KBM-7 (cell line): Measurements from ENCODE around the gene NDRG2.

Experiments
- DNase-seq: peaks from one replicate; pipeline ENCODE4 v3.0.0-alpha.2; 2015
- in situ Hi-C: fragments of 300-500 bp; cut with MboI; formaldehyde crosslinking; loops from 2 replicates; pipeline ENCODE4 v1.14.3; 2020; ENCODE audit warnings: low sequenced_read_pairs, low pct_unique_long_range_greater_than_20kb, mixed read lengths

Gene NDRG2

GRCh38 chr14:21024585-21025370 lies at the start of gene NDRG2:
Gene NDRG2, minus strand, starts transcription at chr14:21025061. Its CDS starts 1,746 bp downstream, at chr14:21023315.
- DNase-seq = peak; percentile 62
- in situ Hi-C loops = no loop called here

- in situ Hi-C loops = no loop called here
Measured at GRCh38 chr14:21073921-21074320, 49.1 kb upstream of the NDRG2 start.

GRCh38 chr14:21072781-21073339 lies 48.0 kb upstream of the NDRG2 start:
- in situ Hi-C loops = no loop called here
- no peak for DNase-seq

More at GRCh38 chr14:21073921-21074320, 49.1 kb upstream of the NDRG2 start:
- no peak for DNase-seq

GRCh38 chr14:21072031-21072473 lies 47.2 kb upstream of the NDRG2 start:
- in situ Hi-C loops = no loop called here
- peak; percentile 90 for DNase-seq

GRCh38 chr14:21071225-21072030 lies 46.6 kb upstream of the NDRG2 start:
- peak; percentile 94 for DNase-seq
- in situ Hi-C loops = no loop called here

GRCh38 chr14:21070610-21071224 lies 45.9 kb upstream of the NDRG2 start:
- DNase-seq = peak; percentile 43

GRCh38 chr14:21070083-21070609 lies 45.3 kb upstream of the NDRG2 start, which contains the start of gene ARHGEF40:
Gene ARHGEF40, plus strand, starts transcription at chr14:21070304. Its CDS starts 93 bp downstream, at chr14:21070397.
- DNase-seq = no peak
- in situ Hi-C loops = no loop called here

More at GRCh38 chr14:21070610-21071224, 45.9 kb upstream of the NDRG2 start:
- in situ Hi-C loops = no loop called here

GRCh38 chr14:21069388-21070082 lies 44.7 kb upstream of the NDRG2 start:
- in situ Hi-C loops = no loop called here
- no peak for DNase-seq

GRCh38 chr14:21068521-21069387 lies 43.9 kb upstream of the NDRG2 start:
- in situ Hi-C loops = no loop called here
- DNase-seq = peak; percentile 72

GRCh38 chr14:21066882-21067502 lies 42.1 kb upstream of the NDRG2 start:
- peak; percentile 34 for DNase-seq
- in situ Hi-C loops = no loop called here

- DNase-seq = no peak
- in situ Hi-C loops = no loop called here
Measured at GRCh38 chr14:21063479-21063878, 38.6 kb upstream of the NDRG2 start.

- no peak for DNase-seq
- in situ Hi-C loops = no loop called here
Measured at GRCh38 chr14:21061347-21061668, 36.4 kb upstream of the NDRG2 start.

GRCh38 chr14:21060614-21061346 lies 35.9 kb upstream of the NDRG2 start:
- in situ Hi-C loops = no loop called here
- no peak for DNase-seq

GRCh38 chr14:21059842-21060613 lies 35.2 kb upstream of the NDRG2 start:
- in situ Hi-C loops = no loop called here
- DNase-seq = no peak

- in situ Hi-C loops = no loop called here
- no peak for DNase-seq
Measured at GRCh38 chr14:21058903-21059302, 34.0 kb upstream of the NDRG2 start.
